Neuronal stem cell (in vitro differentiated cells): ENCODE data around the gene TBC1D17.

Experiments used
- DNase-seq: peaks from one replicate; pipeline ENCODE4 v3.0.0-alpha.2; 2013; ENCODE audit warnings: low spot score
- H2AFZ ChIP-seq: one replicate; pipeline ENCODE4 v1.6.1; 2013; ENCODE audit warnings: mild to moderate bottlenecking, low read length, inconsistent platforms
- H2AK5ac ChIP-seq: 2 replicates; pipeline ENCODE4 v1.6.1; 2013; ENCODE audit warnings: low read depth, mild to moderate bottlenecking, inconsistent platforms, low read length, moderate library complexity, mixed read lengths
- H2BK120ac ChIP-seq: 2 replicates; pipeline ENCODE4 v1.6.1; 2013; ENCODE audit warnings: low read depth, mild to moderate bottlenecking, inconsistent platforms, low read length, moderate library complexity, mixed read lengths
- H2BK12ac ChIP-seq: one replicate; pipeline ENCODE4 v1.6.1; 2013; ENCODE audit warnings: low read length, inconsistent platforms
- H2BK15ac ChIP-seq: 2 replicates; pipeline ENCODE4 v1.6.1; 2013; ENCODE audit warnings: mild to moderate bottlenecking, low read length, inconsistent platforms, mixed read lengths
- H2BK5ac ChIP-seq: one replicate; pipeline ENCODE4 v1.6.1; 2013; ENCODE audit warnings: inconsistent platforms, mild to moderate bottlenecking, low read length, moderate library complexity
- H3K14ac ChIP-seq: one replicate; pipeline ENCODE4 v1.6.1; 2013; ENCODE audit warnings: low read length, inconsistent platforms
- H3K18ac ChIP-seq: 2 replicates; pipeline ENCODE4 v1.6.1; 2013; ENCODE audit warnings: low read length, inconsistent platforms
- H3K23ac ChIP-seq: 2 replicates; pipeline ENCODE4 v1.6.1; 2013; ENCODE audit warnings: low read depth, mild to moderate bottlenecking, mixed read lengths, low read length, inconsistent platforms; ENCODE audit not compliant: poor library complexity
- H3K27ac ChIP-seq: replicated peaks from 3 replicates; pipeline ENCODE4 v1.5.1; 2013; ENCODE audit warnings: low read length, inconsistent platforms
- H3K27me3 ChIP-seq, 3 experiments: 2 replicates each; pipeline ENCODE4 v1.6.1; 2013; ENCODE audit warnings: low read length in 3 of 3, mild to moderate bottlenecking in 2 of 3, inconsistent platforms in 1 of 3, low read depth in 1 of 3, mixed read lengths in 1 of 3, moderate library complexity in 1 of 3; ENCODE audit not compliant: control insufficient read depth in 3 of 3, insufficient read depth in 3 of 3
- H3K36me3 ChIP-seq, 2 donors: replicated peaks in 1 of 2; 2 replicates each; pipeline ENCODE4 v1.6.1; 2013; ENCODE audit warnings: low read length in 2 of 2; ENCODE audit not compliant: control insufficient read depth in 2 of 2, insufficient read depth in 2 of 2
- H3K4ac ChIP-seq: 2 replicates; pipeline ENCODE4 v1.6.1; 2013; ENCODE audit warnings: inconsistent platforms, mild to moderate bottlenecking, low read length, moderate library complexity
- H3K4me1 ChIP-seq, 2 donors: 1 replicate in 1 of 2; 2 replicates in 1 of 2; pipeline ENCODE4 v1.6.1; 2013; ENCODE audit warnings: low read length in 2 of 2, low read depth in 1 of 2; ENCODE audit not compliant: control insufficient read depth in 2 of 2, insufficient read depth in 1 of 2
- H3K4me2 ChIP-seq: one replicate; pipeline ENCODE4 v1.6.1; 2013; ENCODE audit warnings: mild to moderate bottlenecking, low read length, inconsistent platforms; ENCODE audit not compliant: insufficient read depth, poor library complexity, severe bottlenecking
- H3K4me3 ChIP-seq, 2 donors: 2 replicates each; pipeline ENCODE4 v1.5.1; 2013; ENCODE audit warnings: low read length in 2 of 2, mild to moderate bottlenecking in 2 of 2, inconsistent platforms in 1 of 2, moderate library complexity in 1 of 2
- H3K79me1 ChIP-seq: one replicate; pipeline ENCODE4 v1.6.1; 2013; ENCODE audit warnings: low read depth, mild to moderate bottlenecking, inconsistent platforms, low read length, moderate library complexity
- H3K9ac ChIP-seq: one replicate; pipeline ENCODE4 v1.6.1; 2013; ENCODE audit warnings: mild to moderate bottlenecking, low read depth, low read length, inconsistent platforms; ENCODE audit not compliant: poor library complexity
- H3K9me3 ChIP-seq, 2 donors: replicated peaks in 1 of 2; 2 replicates each; pipeline versions ENCODE3 to v1.6.1; 2013; ENCODE audit warnings: low read length in 2 of 2, mild to moderate bottlenecking in 2 of 2, inconsistent platforms in 1 of 2, low read depth in 1 of 2, mixed read lengths in 1 of 2, moderate library complexity in 1 of 2; ENCODE audit not compliant: control insufficient read depth in 2 of 2, insufficient read depth in 1 of 2
- H4K8ac ChIP-seq: one replicate; pipeline ENCODE4 v1.6.1; 2013; ENCODE audit warnings: low read depth, mild to moderate bottlenecking, inconsistent platforms, low read length, moderate library complexity
- H4K91ac ChIP-seq: one replicate; pipeline ENCODE4 v1.6.1; 2013; ENCODE audit warnings: low read length, low read depth, mild to moderate bottlenecking, inconsistent platforms; ENCODE audit not compliant: poor library complexity
- WGBS, 2 donors: extraction: QIAGEN DNeasy Blood & Tissue Kit; methylation state at CpG; one replicate each; pipeline ENCODE4 v1.1.7; 2013; ENCODE audit warnings: missing lambda C conversion rate in 2 of 2, mixed read lengths in 1 of 2; ENCODE audit not compliant: insufficient read length in 2 of 2, insufficient replicate concordance in 1 of 2; ENCODE audit errors: extremely low coverage in 2 of 2; 5-methylcytosine and 5-hydroxymethylcytosine counted together

TBC1D17 gene

GRCh38 chr19:49883094-49883493 lies 5.6 kb downstream of the TBC1D17 start:
- Histone ChIP-seq H3K27ac (no peak overlapping the region), H3K23ac (no peak overlapping the region), H2BK15ac (no peak overlapping the region), H3K79me1 (peaks cover 13% of the 10 kb centered on the region), H3K9ac (no peak overlapping the region), H2AK5ac (peak overlapping the region; percentile 36), H3K4me2 (no peak overlapping the region), H3K36me3 (peaks cover 65 to 69% of the 10 kb centered on the region in 2 donors), H3K4me3 (no peak overlapping the region), H3K18ac (no peak overlapping the region), H3K4me1 (peaks cover 4 to 7% of the 10 kb centered on the region in 2 donors), H2AFZ (no peak overlapping the region), H4K91ac (no peak overlapping the region), H3K27me3 (no peaks in the 10 kb centered on the region), H2BK5ac (no peak overlapping the region), H2BK12ac (no peak overlapping the region), H2BK120ac (no peak overlapping the region), H4K8ac (peak overlapping the region; percentile 23), H3K9me3 (peaks cover 7 to 14% of the 10 kb centered on the region in 2 donors), H3K14ac (no peak overlapping the region), H3K4ac (no peak overlapping the region)
- no peak for DNase-seq
- WGBS, 2 donors = no CpG with 5 or more reads among the region's 5 CpGs

- H3K4me3 ChIP-seq = no peak overlapping the region
- H2AFZ ChIP-seq = no peak overlapping the region
- H4K8ac ChIP-seq = no peak overlapping the region
- no peaks in the 10 kb centered on the region for H3K4me1 ChIP-seq
- H2BK12ac ChIP-seq = no peak overlapping the region
- H4K91ac ChIP-seq = no peak overlapping the region
- DNase-seq = no peak
- H3K9ac ChIP-seq = no peak overlapping the region
- peaks cover 9% of the 10 kb centered on the region for H3K79me1 ChIP-seq
- no peak overlapping the region for H2AK5ac ChIP-seq
- no peak overlapping the region for H2BK5ac ChIP-seq
- H3K23ac ChIP-seq = no peak overlapping the region
- H3K14ac ChIP-seq = no peak overlapping the region
- no peak overlapping the region for H3K18ac ChIP-seq
- H3K27ac ChIP-seq = no peak overlapping the region
- H3K27me3 ChIP-seq = peaks cover 0 to under 1% (median 0%) of the 10 kb centered on the region in 3 experiments
- no peak overlapping the region for H2BK15ac ChIP-seq
- H2BK120ac ChIP-seq = no peak overlapping the region
- WGBS, 2 donors = no CpG with 5 or more reads among the region's 18 CpGs
- H3K4ac ChIP-seq = no peak overlapping the region
- peaks cover 62 to 64% of the 10 kb centered on the region in 2 donors for H3K36me3 ChIP-seq
- peaks cover 7 to 14% of the 10 kb centered on the region in 2 donors for H3K9me3 ChIP-seq
- H3K4me2 ChIP-seq = no peak overlapping the region
Measured at GRCh38 chr19:49884109-49884508, 6.6 kb downstream of the TBC1D17 start.

GRCh38 chr19:49884760-49885159 lies 7.3 kb downstream of the TBC1D17 start:
- Histone ChIP-seq H2BK12ac (no peak overlapping the region), H3K9ac (no peak overlapping the region), H3K18ac (no peak overlapping the region), H3K9me3 (peaks cover 12 to 14% of the 10 kb centered on the region in 2 donors), H3K4ac (no peak overlapping the region), H2BK5ac (no peak overlapping the region), H4K91ac (no peak overlapping the region), H2BK120ac (no peak overlapping the region), H2AK5ac (no peak overlapping the region), H4K8ac (no peak overlapping the region), H3K4me3 (no peak overlapping the region), H3K79me1 (peaks cover 8% of the 10 kb centered on the region), H3K4me2 (no peak overlapping the region), H3K27ac (no peak overlapping the region), H3K14ac (no peak overlapping the region), H2BK15ac (no peak overlapping the region), H3K36me3 (peaks cover 57 to 59% of the 10 kb centered on the region in 2 donors), H3K4me1 (no peaks in the 10 kb centered on the region), H3K23ac (no peak overlapping the region), H3K27me3 (peaks cover 0 to 6% (median 0%) of the 10 kb centered on the region in 3 experiments), H2AFZ (no peak overlapping the region)
- DNase-seq = no peak
- WGBS, 2 donors = no CpG with 5 or more reads among the region's 3 CpGs

GRCh38 chr19:49887037-49887664 lies 9.6 kb downstream of the TBC1D17 start:
- no peak overlapping the region for H3K4me3 ChIP-seq
- H3K4me1 ChIP-seq = peaks cover 0 to 3% of the 10 kb centered on the region in 2 donors
- no peak overlapping the region for H3K14ac ChIP-seq
- H3K9ac ChIP-seq = peak overlapping the region; percentile 44
- H4K91ac ChIP-seq = no peak overlapping the region
- H2BK120ac ChIP-seq = no peak overlapping the region
- no peak overlapping the region for H2BK15ac ChIP-seq
- H3K9me3 ChIP-seq = peaks cover 13 to 16% of the 10 kb centered on the region in 2 donors
- H3K23ac ChIP-seq = no peak overlapping the region
- H2BK12ac ChIP-seq = no peak overlapping the region
- no peak for DNase-seq
- H2BK5ac ChIP-seq = no peak overlapping the region
- H3K18ac ChIP-seq = no peak overlapping the region
- peaks cover 36% of the 10 kb centered on the region in 2 donors for H3K36me3 ChIP-seq
- peak overlapping the region; percentile 65 for H4K8ac ChIP-seq
- no peak overlapping the region for H3K4ac ChIP-seq
- H2AFZ ChIP-seq = no peak overlapping the region
- H3K27me3 ChIP-seq = peaks cover 0 to 11% (median 0%) of the 10 kb centered on the region in 3 experiments
- H3K79me1 ChIP-seq = peaks cover 4% of the 10 kb centered on the region
- no CpG with 5 or more reads among the region's 23 CpGs for WGBS, 2 donors
- H3K27ac ChIP-seq = no peak overlapping the region
- no peak overlapping the region for H2AK5ac ChIP-seq
- H3K4me2 ChIP-seq = no peak overlapping the region
